RPMI7951 (cell line): Measurements from ENCODE around the gene SMPDL3B. TPM values are rescaled to one million over a fixed set of nuclear protein-coding genes. Genes with fewer than 3 reads are reported as not detected.
A peak's percentile ranks its signal among the peaks of the same experiment; 100 is the strongest.
"Not testable (repeated sequence)": the region's sequence is repeated elsewhere in the genome, so short reads cannot be mapped to it uniquely, and the experiment has no call there.

ENCODE experiments used
- DNase-seq: peaks from one replicate; pipeline ENCODE4 v3.0.0-alpha.2; 2012; ENCODE audit warnings: low read depth
- total RNA-seq: library from RNA; depleted of rRNA; stranded (reverse); fragments of >200 nt; shearing (Covaris generic); gene quantifications from 2 replicates; pipeline ENCODE4 v1.2.3, GENCODE V29; 2014; rRNA removed

Gene SMPDL3B
- total RNA-seq, 1 experiment from 2014 or later: not detected

- DNase-seq: peak; percentile 84
These were observed 35.6 kb downstream of the SMPDL3B start for GRCh38 chr1:27970401-27970800.

GRCh38 chr1:27971674-27972073, 36.9 kb downstream of the SMPDL3B start:
- DNase-seq: peak; percentile 20

- DNase-seq: no peak
These were observed 37.3 kb downstream of the SMPDL3B start for GRCh38 chr1:27972141-27972540.

GRCh38 chr1:27973771-27974416, 39.1 kb downstream of the SMPDL3B start:
- no peak for DNase-seq

GRCh38 chr1:27974417-27974781, 39.6 kb downstream of the SMPDL3B start:
- no peak for DNase-seq

GRCh38 chr1:27979151-27979858, 44.5 kb downstream of the SMPDL3B start:
- peak; percentile 58 for DNase-seq

GRCh38 chr1:27979859-27980201, 45.0 kb downstream of the SMPDL3B start:
- DNase-seq: no peak

- DNase-seq: no peak
These were observed 45.5 kb downstream of the SMPDL3B start for GRCh38 chr1:27980216-27980845.

- DNase-seq: no peak
These were observed 46.3 kb downstream of the SMPDL3B start for GRCh38 chr1:27981145-27981544.

- DNase-seq: no peak
These were observed 56.2 kb downstream of the SMPDL3B start for GRCh38 chr1:27990920-27991537.

GRCh38 chr1:27992276-27992675, 57.5 kb downstream of the SMPDL3B start:
- no peak for DNase-seq

- no peak for DNase-seq
These were observed 58.4 kb downstream of the SMPDL3B start for GRCh38 chr1:27993241-27993640.

- no peak for DNase-seq
These were observed 59.3 kb downstream of the SMPDL3B start for GRCh38 chr1:27994060-27994459.

GRCh38 chr1:27994526-27994925, 59.7 kb downstream of the SMPDL3B start:
- not testable (repeated sequence) for DNase-seq

GRCh38 chr1:27999055-27999454, 64.3 kb downstream of the SMPDL3B start:
- no peak for DNase-seq

- DNase-seq: no peak
These were observed 67.8 kb downstream of the SMPDL3B start for GRCh38 chr1:28002600-28002999.

- not testable (repeated sequence) for DNase-seq
These were observed 68.3 kb downstream of the SMPDL3B start for GRCh38 chr1:28003117-28003516.

Other genes with a start within 250 kb of the SMPDL3B start
- gene FAM76A, start 209.0 kb upstream of the SMPDL3B start, total RNA-seq: 12.1 and 16.7 TPM in 2 replicates
- 37.7 and 50.8 TPM in 2 replicates for gene STX12, start 161.8 kb upstream of the SMPDL3B start, total RNA-seq
- gene PPP1R8, start 104.2 kb upstream of the SMPDL3B start, total RNA-seq: 44.9 and 48.2 TPM in 2 replicates
- 10.1 and 10.7 TPM in 2 replicates for gene THEMIS2, start 62.5 kb upstream of the SMPDL3B start, total RNA-seq
- 92.0 and 122 TPM in 2 replicates for gene RPA2, start 20.4 kb upstream of the SMPDL3B start, total RNA-seq
- gene XKR8, start 25.0 kb downstream of the SMPDL3B start, total RNA-seq: 0.68 and 0.72 TPM in 2 replicates
- 18.7 and 20.1 TPM in 2 replicates for gene EYA3, start 153.6 kb downstream of the SMPDL3B start, total RNA-seq
- 0.12 and 0.20 TPM in 2 replicates for gene PTAFR, start 241.7 kb downstream of the SMPDL3B start, total RNA-seq